Peyer's patch (tissue), 4 donors: ENCODE data around the gene MANBA.

ENCODE experiments used
- POLR2A ChIP-seq, 2 donors: fragments of 450-650 bp; IDR thresholded peaks; one replicate each; pipeline ENCODE4 v1.5.1; 2017; ENCODE audit warnings: antibody characterized with exemption in 2 of 2, mild to moderate bottlenecking in 2 of 2, moderate library complexity in 2 of 2
- TF ChIP-seq, protein P1 (sequence below), 6 experiments: fragments of 450-650 bp in 4 of 6; fragments of 200-600 bp in 2 of 6; sonication (generic) in 1 of 6; IDR thresholded peaks; one replicate each; pipeline ENCODE4 v1.5.1; 2017 to 2019; ENCODE audit warnings: antibody characterized with exemption in 6 of 6, mild to moderate bottlenecking in 3 of 6, moderate library complexity in 1 of 6

DNA sequence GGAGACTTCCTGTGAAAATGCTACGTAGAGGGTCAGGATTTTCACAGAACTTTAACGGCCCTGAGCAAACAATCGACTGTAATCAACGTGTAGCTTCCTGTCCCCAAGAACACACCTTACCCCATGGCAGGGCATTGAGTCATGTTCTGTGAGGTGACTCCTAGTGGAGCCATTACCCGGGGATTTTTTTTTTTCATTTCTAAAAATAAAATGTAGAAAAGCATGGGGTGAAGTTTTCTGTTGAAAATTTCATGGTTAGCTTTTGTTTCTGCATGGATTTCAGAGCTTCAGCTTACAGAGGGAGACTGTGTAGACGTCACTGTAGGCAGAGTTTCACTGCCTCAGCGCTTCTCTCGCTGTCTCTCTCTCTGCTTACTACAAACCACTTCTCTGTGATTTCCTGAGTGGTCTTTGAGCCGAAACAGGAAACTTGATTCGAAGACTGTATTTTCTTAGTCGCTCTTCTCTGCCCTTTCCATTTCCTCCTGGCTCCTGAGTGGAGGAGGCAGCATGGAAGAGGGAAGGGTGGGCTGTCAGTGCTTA is 147.9 kb downstream of the MANBA start:
- TF ChIP-seq, protein P1, sequence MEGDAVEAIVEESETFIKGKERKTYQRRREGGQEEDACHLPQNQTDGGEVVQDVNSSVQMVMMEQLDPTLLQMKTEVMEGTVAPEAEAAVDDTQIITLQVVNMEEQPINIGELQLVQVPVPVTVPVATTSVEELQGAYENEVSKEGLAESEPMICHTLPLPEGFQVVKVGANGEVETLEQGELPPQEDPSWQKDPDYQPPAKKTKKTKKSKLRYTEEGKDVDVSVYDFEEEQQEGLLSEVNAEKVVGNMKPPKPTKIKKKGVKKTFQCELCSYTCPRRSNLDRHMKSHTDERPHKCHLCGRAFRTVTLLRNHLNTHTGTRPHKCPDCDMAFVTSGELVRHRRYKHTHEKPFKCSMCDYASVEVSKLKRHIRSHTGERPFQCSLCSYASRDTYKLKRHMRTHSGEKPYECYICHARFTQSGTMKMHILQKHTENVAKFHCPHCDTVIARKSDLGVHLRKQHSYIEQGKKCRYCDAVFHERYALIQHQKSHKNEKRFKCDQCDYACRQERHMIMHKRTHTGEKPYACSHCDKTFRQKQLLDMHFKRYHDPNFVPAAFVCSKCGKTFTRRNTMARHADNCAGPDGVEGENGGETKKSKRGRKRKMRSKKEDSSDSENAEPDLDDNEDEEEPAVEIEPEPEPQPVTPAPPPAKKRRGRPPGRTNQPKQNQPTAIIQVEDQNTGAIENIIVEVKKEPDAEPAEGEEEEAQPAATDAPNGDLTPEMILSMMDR (IDR thresholded peaks at IDR 0.05): no peak
- no peak for TF ChIP-seq POLR2A (IDR thresholded peaks at IDR 0.05)
